Measurements from ENCODE around the gene SLC16A5.
"Not testable (repeated sequence)": the region's sequence is repeated elsewhere in the genome, so short reads cannot be mapped to it uniquely, and the experiment has no call there.

SLC16A5 gene

GRCh38 chr17:75109407-75110233 lies 21.9 kb downstream of the SLC16A5 start, which contains the start of gene ARMC7:
ARMC7 (plus strand) TSS chr17:75109969; CDS start chr17:75110289, 320 bp downstream.
- FAIRE-seq (no peak), DNase-seq (ENCODE audit: low spot score) (peak; percentile 71)

GRCh38 chr17:75110234-75110937 lies 22.6 kb downstream of the SLC16A5 start:
- FAIRE-seq, result no peak
- no peak for DNase-seq (ENCODE audit: low spot score)

GRCh38 chr17:75111777-75112335 lies 24.1 kb downstream of the SLC16A5 start:
- DNase-seq (ENCODE audit: low spot score) (no peak), FAIRE-seq (no peak)

- DNase-seq (ENCODE audit: low spot score), result peak; percentile 80
- peak; percentile 61 for FAIRE-seq
These were observed 26.2 kb downstream of the SLC16A5 start for GRCh38 chr17:75113798-75114551.

GRCh38 chr17:75114552-75115314 lies 27.0 kb downstream of the SLC16A5 start:
- DNase-seq (ENCODE audit: low spot score) (no peak), FAIRE-seq (no peak)

GRCh38 chr17:75115555-75115954 lies 27.8 kb downstream of the SLC16A5 start:
- DNase-seq (ENCODE audit: low spot score), result no peak
- no peak for FAIRE-seq

- no peak for FAIRE-seq
- DNase-seq (ENCODE audit: low spot score), result no peak
These were observed 29.0 kb downstream of the SLC16A5 start for GRCh38 chr17:75116737-75117136.

GRCh38 chr17:75118307-75118706 lies 30.6 kb downstream of the SLC16A5 start:
- no peak for FAIRE-seq
- no peak for DNase-seq (ENCODE audit: low spot score)

- peak; percentile 100 for DNase-seq (ENCODE audit: low spot score)
- FAIRE-seq, result peak; percentile 93
These were observed 36.5 kb downstream of the SLC16A5 start for GRCh38 chr17:75124041-75124818.

- DNase-seq (ENCODE audit: low spot score) (no peak), FAIRE-seq (no peak)
These were observed 37.0 kb downstream of the SLC16A5 start for GRCh38 chr17:75124819-75125162.

GRCh38 chr17:75125984-75126383 lies 38.2 kb downstream of the SLC16A5 start:
- no peak for FAIRE-seq
- DNase-seq (ENCODE audit: low spot score), result no peak

- no peak for FAIRE-seq
- no peak for DNase-seq (ENCODE audit: low spot score)
These were observed 39.2 kb downstream of the SLC16A5 start for GRCh38 chr17:75126954-75127353.

GRCh38 chr17:75127936-75128335 lies 40.2 kb downstream of the SLC16A5 start:
- DNase-seq (ENCODE audit: low spot score); FAIRE-seq: not testable (repeated sequence)

- DNase-seq (ENCODE audit: low spot score) (no peak), FAIRE-seq (no peak)
These were observed 41.1 kb downstream of the SLC16A5 start for GRCh38 chr17:75128694-75129505.

GRCh38 chr17:75129576-75129975 lies 41.8 kb downstream of the SLC16A5 start:
- no peak for DNase-seq (ENCODE audit: low spot score)
- no peak for FAIRE-seq

- FAIRE-seq, result no peak
These were observed 42.4 kb downstream of the SLC16A5 start for GRCh38 chr17:75130059-75130631.

GRCh38 chr17:75130632-75131277 lies 43.0 kb downstream of the SLC16A5 start:
- FAIRE-seq, result no peak
- peak; percentile 51 for DNase-seq (ENCODE audit: low spot score)

More at GRCh38 chr17:75130059-75130631, 42.4 kb downstream of the SLC16A5 start:
- DNase-seq (ENCODE audit: low spot score), result no peak
